Coronary artery (tissue), 2 donors: ENCODE results near the gene PFKFB2.

Experiments used
- DNase-seq: peaks from one replicate; pipeline ENCODE4 v3.0.0-alpha.2; 2017; ENCODE audit warnings: low spot score
- H3K27ac ChIP-seq, 2 donors: fragments of 200-600 bp; sonication (generic); one replicate each; pipeline ENCODE4 v1.5.1; 2016 to 2019
- H3K4me3 ChIP-seq: fragments of 200-600 bp; sonication (generic); 2 replicates; pipeline ENCODE4 v1.5.1; 2016; ENCODE audit warnings: mild to moderate bottlenecking, moderate library complexity
- CTCF ChIP-seq: fragments of 200-600 bp; sonication (generic); IDR thresholded peaks from one replicate; pipeline ENCODE4 v1.5.1; 2019; ENCODE audit warnings: antibody characterized with exemption

PFKFB2 gene

GRCh38 chr1:207128336-207128921 lies 75.4 kb downstream of the PFKFB2 start:
- TF ChIP-seq CTCF, result no peak
- Histone ChIP-seq H3K4me3 (no peak overlapping the region), H3K27ac (no peak overlapping the region)
- DNase-seq, result no peak

- Histone ChIP-seq H3K27ac (no peak overlapping the region), H3K4me3 (no peak overlapping the region)
- DNase-seq, result no peak
- TF ChIP-seq CTCF, result no peak
These were observed 76.0 kb downstream of the PFKFB2 start for GRCh38 chr1:207129053-207129452.
